IgD-negative memory B cell (primary cell): ENCODE measurements around the gene CIAO3. TPM values are rescaled to one million over a fixed set of nuclear protein-coding genes. Genes with fewer than 3 reads are reported as not detected.
"Not testable (repeated sequence)": the region's sequence is repeated elsewhere in the genome, so short reads cannot be mapped to it uniquely, and the experiment has no call there.

ENCODE experiments used
- H3K27ac Mint-ChIP-seq, 3 donors: one replicate each; pipeline ENCODE4 v1.8.0; 2020 to 2022; ENCODE audit warnings: mild to moderate bottlenecking in 3 of 3, mixed read lengths in 3 of 3, moderate library complexity in 1 of 3
- H3K27me3 Mint-ChIP-seq: one replicate; pipeline ENCODE4 v1.8.0; 2021; ENCODE audit warnings: mixed read lengths
- H3K36me3 Mint-ChIP-seq: one replicate; pipeline ENCODE4 v1.8.0; 2020; ENCODE audit warnings: mild to moderate bottlenecking, mixed read lengths
- H3K4me1 Mint-ChIP-seq, 3 donors: one replicate each; pipeline ENCODE4 v1.8.0; 2020 to 2022; ENCODE audit warnings: mixed read lengths in 3 of 3, mild to moderate bottlenecking in 1 of 3
- H3K4me3 Mint-ChIP-seq, 4 donors: one replicate each; pipeline ENCODE4 v1.8.0; 2020 to 2022; ENCODE audit warnings: mild to moderate bottlenecking in 4 of 4, mixed read lengths in 4 of 4, moderate library complexity in 3 of 4
- H3K9me3 Mint-ChIP-seq, 3 donors: one replicate each; pipeline ENCODE4 v1.8.0; 2020 to 2021; ENCODE audit warnings: mixed read lengths in 3 of 3, mild to moderate bottlenecking in 1 of 3
- polyA plus RNA-seq: library from polyadenylated mRNA; unstranded; fragments of 300-500 nt; fragmentation: Illumina TruSeq; gene quantifications from one replicate; pipeline ENCODE4 v1.2.3, GENCODE V29; 2021

CIAO3 gene
- polyA plus RNA-seq, 1 donor from 2014 or later = 29.4 TPM

DNA sequence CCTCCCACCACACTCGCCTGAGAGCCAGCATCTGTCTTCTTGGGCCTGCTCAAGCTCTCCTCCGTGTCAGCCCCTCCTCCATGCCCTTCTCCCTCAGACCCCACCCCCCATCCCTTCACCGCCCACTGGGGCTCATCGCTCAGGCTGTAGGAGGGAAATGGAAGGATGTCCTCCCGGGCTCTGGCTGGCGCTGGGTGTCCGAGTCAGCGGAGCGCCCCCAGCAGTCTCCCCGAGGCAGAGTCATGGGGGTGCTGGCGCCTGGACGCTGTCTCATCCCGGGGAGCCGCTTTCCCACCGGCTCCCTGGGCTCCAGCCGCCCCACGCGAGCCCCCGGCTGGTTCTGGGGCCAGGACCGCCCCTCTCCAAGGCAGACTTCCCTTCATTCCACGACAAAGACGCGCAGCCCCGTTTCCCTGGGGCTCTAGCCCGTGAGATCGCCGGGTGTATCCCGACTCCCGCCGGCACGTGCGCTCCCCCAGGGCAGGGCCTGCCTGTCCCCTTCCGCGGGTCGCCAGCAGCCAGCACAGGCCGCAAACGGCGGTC is 20.3 kb downstream of the CIAO3 start:
- H3K27ac Mint-ChIP-seq = peak overlapping the region; percentile 65 to 95 (median 89)
- peaks cover 6 to 10% (median 8%) of the 10 kb centered on the region in 3 donors for H3K4me1 Mint-ChIP-seq
- H3K36me3 Mint-ChIP-seq = no peaks in the 10 kb centered on the region
- H3K27me3 Mint-ChIP-seq = peaks cover 8% of the 10 kb centered on the region
- H3K9me3 Mint-ChIP-seq = no peaks in the 10 kb centered on the region
- peak overlapping the region; percentile 79 to 93 (median 89) for H3K4me3 Mint-ChIP-seq

DNA sequence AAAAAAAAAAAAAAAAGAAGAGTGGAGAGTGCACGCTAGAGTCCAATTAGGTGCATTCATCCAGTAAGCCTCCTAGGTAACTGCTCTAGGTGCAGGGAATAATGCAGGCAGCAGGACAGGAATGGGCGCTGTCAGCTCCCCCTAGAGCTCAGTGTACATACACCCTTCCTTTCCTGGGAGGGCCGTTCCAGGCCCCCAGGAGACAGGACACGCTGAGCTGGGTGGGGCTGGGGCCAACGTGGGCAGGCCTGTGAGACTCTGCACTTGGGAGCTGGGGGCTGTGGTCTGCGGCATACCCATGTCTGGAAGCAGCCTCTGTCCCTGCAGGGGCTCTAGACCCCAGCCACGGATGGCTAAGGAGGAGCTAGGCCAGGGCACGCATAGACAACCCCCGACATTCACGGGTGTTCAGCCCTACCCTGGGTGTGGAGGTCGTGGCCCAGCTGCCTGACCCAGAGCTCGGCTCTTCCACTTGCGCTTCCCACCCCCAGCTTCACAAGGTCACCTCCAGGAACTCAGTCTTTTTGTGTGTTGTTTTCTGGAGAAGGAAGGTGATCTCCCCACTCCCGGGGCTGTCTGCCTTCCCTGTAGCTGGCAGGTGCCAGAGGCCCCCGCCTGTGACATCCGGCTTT is 20.9 kb downstream of the CIAO3 start:
- H3K27me3 Mint-ChIP-seq = peaks cover 8% of the 10 kb centered on the region
- H3K36me3 Mint-ChIP-seq = no peaks in the 10 kb centered on the region
- peak overlapping the region; percentile 79 to 93 (median 89) for H3K4me3 Mint-ChIP-seq
- H3K4me1 Mint-ChIP-seq = peaks cover 6 to 8% (median 8%) of the 10 kb centered on the region in 3 donors
- no peaks in the 10 kb centered on the region for H3K9me3 Mint-ChIP-seq
- H3K27ac Mint-ChIP-seq = peak overlapping the region; percentile 65 to 95 (median 89)

DNA sequence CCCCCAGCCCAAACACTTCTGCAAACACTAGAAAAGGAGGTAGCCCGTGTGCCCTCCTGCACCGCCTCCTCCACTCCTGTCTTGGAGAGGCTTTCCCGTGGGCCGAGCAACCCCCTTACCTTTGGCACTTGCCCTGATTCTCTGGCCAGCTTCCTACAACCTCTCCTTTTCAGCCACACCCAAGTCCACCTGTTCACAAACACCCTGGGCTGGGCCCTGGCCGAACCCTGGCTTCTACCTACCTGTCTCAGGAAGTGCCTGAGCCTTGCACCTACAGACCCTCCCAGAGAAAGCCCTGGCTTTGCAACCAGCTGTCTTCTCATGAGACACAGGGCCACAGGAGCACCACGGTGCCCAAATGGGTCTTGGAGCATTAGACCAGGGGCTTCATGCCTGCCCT is 21.9 kb downstream of the CIAO3 start:
- Mint-ChIP-seq H3K36me3 (no peaks in the 10 kb centered on the region), H3K9me3 (no peaks in the 10 kb centered on the region), H3K4me3 (peak overlapping the region in 3 of 4 donors; percentile 61 to 87 (median 72)), H3K27me3 (peaks cover 12% of the 10 kb centered on the region), H3K4me1 (peaks cover 6 to 8% (median 8%) of the 10 kb centered on the region in 3 donors), H3K27ac (peak overlapping the region in 2 of 3 donors; percentile 87 to 95)

DNA sequence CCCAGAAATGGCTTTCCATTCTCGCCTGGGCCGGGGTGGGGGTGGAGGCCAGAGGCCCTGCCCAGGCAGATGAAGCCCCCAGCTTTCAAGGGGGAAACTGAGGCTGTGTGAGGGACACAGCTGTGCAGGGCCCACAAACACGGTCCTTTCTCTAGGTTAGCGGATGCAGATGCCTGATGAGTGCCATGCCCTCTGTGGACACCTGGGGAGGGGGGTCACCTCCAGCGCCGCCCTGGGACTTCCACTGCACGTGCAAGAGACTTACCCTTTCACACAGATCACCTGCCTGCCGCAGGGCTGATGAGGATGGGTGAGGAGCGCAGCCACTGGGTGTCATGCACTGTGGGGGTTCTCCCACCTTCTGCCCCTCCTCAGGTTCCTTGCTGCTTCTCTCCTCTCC is 22.4 kb downstream of the CIAO3 start:
- Mint-ChIP-seq H3K4me3 (peak overlapping the region in 2 of 4 donors; percentile 33 to 87), H3K27me3 (peaks cover 16% of the 10 kb centered on the region), H3K27ac (no peak overlapping the region), H3K9me3 (no peaks in the 10 kb centered on the region), H3K4me1 (peaks cover 6 to 8% (median 8%) of the 10 kb centered on the region in 3 donors), H3K36me3 (no peaks in the 10 kb centered on the region)

DNA sequence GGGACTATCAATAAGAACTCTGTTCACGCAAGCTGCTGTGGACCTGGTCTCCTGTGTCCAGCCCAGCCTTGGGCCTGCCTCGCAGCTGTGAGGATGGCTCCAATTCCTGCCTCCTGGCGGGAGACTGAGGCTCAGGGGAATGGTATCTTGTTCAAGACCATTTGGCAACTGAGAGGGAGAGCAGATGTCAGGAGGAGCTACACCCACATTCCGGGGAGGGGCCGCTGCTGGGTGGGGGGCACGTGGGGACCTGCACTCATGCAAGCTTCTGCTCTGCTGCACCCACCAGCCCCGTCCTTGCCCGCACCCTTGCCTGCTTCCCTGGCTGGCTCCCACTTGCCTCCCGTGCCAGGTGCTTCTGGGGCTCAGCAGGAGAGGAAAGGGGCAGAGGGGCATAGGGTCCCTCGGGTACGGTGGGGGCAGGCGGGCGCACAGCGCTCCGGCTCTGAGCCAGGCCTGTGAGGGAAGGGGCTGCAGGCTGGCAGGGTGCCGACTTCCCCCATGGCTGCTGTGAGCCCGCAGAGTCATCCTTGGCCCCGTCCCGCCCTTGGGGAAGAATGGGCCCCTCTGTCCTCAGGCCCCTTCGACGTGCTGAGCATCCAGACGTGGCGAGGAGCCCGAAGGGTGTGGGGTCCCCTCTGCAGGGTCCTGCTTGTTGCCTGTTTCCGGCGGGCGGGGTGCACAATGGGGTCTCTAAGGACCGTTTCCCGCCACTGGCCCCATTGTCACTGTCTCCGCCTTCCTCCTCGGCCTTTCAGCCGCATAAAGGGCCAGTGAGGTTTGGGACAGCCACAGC is 23.1 kb downstream of the CIAO3 start:
- H3K4me3 Mint-ChIP-seq = no peak overlapping the region
- no peaks in the 10 kb centered on the region for H3K36me3 Mint-ChIP-seq
- peaks cover 8 to 9% (median 8%) of the 10 kb centered on the region in 3 donors for H3K4me1 Mint-ChIP-seq
- peaks cover 19% of the 10 kb centered on the region for H3K27me3 Mint-ChIP-seq
- H3K9me3 Mint-ChIP-seq = no peaks in the 10 kb centered on the region
- no peak overlapping the region for H3K27ac Mint-ChIP-seq

DNA sequence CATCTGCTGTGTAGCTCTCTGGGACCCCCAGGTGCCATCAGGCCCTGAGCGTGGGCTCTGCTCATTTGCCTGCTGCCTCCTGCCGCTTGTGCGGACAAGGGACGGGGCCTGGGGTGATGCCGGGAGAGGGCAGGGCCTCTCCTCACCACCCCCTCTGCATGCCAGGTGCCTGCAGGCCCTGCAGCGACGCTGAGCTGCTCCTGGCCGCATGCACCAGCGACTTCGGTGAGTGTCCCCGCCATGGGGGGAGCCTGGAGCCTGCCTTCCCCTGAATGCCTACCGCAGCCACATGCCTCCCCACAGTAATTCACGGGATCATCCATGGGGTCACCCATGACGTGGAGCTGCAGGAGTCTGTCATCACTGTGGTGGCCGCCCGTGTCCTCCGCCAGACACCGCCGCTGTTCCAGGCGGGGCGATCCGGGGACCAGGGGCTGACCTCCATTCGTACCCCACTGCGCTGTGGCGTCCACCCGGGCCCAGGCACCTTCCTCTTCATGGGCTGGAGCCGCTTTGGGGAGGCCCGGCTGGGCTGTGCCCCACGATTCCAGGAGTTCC is 23.9 kb downstream of the CIAO3 start:
- Mint-ChIP-seq H3K27ac (no peak overlapping the region), H3K4me1 (peaks cover 8 to 10% (median 8%) of the 10 kb centered on the region in 3 donors), H3K36me3 (no peaks in the 10 kb centered on the region), H3K9me3 (no peaks in the 10 kb centered on the region), H3K4me3 (peak overlapping the region in 1 of 4 donors; percentile 24), H3K27me3 (peaks cover 20% of the 10 kb centered on the region)

DNA sequence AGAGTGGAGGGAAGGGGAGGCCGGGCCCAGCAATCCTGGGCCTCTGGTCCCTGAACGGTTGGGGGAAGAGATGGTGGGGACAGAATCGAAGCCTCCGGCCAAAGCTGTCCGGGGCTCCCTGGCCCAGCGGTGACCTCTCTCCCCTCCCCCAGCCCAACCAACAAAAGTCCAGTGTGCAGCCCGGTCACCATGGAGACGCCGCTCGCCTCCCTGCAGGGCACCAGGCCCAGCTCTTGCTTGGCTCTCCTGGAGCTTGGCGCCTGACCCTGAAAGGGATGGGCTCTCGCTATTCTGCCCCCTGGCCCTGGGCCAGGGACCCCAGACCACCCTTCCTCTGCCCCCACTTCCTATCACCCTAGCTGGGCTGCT is 24.6 kb downstream of the CIAO3 start:
- H3K27me3 Mint-ChIP-seq = peaks cover 20% of the 10 kb centered on the region
- H3K4me1 Mint-ChIP-seq = peaks cover 8 to 10% (median 8%) of the 10 kb centered on the region in 3 donors
- H3K9me3 Mint-ChIP-seq = no peaks in the 10 kb centered on the region
- no peaks in the 10 kb centered on the region for H3K36me3 Mint-ChIP-seq
- H3K27ac Mint-ChIP-seq = peak overlapping the region in 1 of 3 donors; percentile 39
- peak overlapping the region; percentile 24 to 88 (median 48) for H3K4me3 Mint-ChIP-seq

DNA sequence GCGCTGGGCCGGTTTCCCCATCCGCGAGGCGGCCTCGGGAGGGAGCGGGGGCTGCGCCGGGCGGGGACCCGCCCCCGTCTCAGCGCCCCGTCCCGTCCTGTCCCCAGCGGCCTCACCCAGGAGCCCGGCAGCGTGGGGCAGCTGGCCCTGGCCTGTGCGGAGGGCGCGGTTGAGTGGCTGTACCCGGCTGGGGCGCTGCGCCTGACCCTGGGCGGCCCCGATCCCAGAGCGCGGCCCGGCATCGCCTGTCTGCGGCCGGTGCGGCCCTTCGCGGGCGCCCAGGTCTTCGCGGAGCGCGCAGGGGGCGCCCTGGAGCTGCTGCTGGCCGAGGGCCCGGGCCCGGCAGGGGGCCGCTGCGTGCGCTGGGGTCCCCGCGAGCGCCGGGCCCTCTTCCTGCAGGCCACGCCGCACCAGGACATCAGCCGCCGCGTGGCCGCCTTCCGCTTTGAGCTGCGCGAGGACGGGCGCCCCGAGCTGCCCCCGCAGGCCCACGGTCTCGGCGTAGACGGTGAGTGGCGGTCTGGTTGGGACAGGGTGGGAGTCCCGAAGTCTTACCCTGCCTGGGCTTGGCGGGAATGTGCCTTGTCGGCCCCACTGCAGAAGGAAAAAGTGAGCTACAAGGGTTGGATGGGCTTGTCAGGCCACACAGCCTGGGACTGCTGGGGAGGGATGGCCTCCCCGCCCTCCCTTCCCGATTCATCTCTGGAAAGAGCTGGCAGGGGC is 25.2 kb downstream of the CIAO3 start:
- Mint-ChIP-seq H3K27me3 (peaks cover 20% of the 10 kb centered on the region), H3K4me3 (peak overlapping the region; percentile 24 to 88 (median 72)), H3K4me1 (peaks cover 8 to 10% (median 10%) of the 10 kb centered on the region in 3 donors), H3K9me3 (no peaks in the 10 kb centered on the region), H3K27ac (peak overlapping the region in 1 of 3 donors; percentile 39), H3K36me3 (no peaks in the 10 kb centered on the region)

DNA sequence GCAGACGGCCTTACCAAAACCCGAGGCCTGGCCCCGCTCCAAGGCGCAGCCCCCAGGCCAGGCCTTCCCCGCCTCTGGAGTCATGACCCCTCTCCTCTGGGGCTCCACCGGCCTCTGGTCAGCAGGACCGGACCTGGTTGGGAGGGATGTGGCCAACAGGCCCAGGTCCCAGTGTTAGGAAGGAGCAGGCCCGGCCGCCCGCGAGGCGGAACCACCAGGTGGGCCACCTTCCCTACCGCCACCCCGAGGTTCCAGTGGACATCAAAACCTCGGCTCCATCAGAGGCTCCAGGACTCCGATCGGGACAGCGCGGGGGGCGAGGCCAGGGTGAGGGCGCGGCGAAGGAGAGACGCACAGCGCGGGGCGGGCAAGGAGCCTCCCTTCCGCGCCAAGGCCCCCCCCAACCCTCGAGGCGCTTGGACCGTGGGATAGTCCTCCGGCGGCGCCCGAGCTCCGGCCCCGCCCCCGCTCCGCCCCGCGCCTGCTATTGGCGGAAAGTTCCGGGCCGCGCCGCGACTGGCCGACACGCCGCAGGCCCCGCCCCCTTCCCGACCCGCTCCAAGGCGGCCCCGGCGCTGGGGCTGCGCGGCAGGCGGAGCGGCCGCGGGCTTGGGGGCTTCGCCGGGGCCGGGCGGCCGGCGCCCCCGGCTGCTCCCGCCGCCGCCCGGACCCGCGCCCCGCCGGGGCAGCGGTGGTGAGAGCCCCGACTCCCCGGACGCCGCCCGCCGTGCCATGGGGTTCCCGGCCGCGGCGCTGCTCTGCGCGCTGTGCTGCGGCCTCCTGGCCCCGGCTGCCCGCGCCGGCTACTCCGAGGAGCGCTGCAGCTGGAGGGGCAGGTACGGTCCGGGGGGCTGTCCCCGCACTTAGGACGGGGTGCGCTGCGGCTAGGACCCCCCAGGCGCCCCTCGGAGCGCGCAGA is 26.0 kb downstream of the CIAO3 start, which contains the start of gene METRN:
METRN (plus strand) TSS at position 561 of the 919 bp plus-strand sequence; CDS start at position 733, 172 bp downstream.
- Mint-ChIP-seq H3K36me3 (no peaks in the 10 kb centered on the region), H3K27ac (peak within 1 kb of the TSS; percentile 59 to 89 (median 62)), H3K27me3 (peaks cover 20% of the 10 kb centered on the region)

DNA sequence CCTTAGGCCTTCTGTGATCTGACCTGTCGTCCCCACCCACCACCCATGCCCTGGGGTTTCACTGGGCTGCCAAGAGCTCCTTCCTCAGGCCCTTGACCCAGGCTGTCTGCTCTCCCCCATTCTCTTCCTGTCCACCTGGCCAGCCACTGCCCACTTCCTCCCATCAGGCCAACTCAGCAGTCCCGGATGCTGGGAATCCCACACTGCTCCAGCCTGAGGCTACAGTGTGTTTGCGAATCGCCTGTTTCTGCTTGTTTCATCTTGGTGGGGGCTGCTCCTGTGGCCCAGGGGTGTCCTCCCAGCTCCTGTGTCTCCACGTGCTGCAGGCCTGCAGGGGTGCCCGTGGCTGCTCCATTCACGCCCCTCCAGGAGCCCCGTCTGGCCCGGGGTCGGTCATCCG is 26.7 kb downstream of the CIAO3 start:
- Mint-ChIP-seq H3K4me1 (peaks cover under 1 to 4% (median 4%) of the 10 kb centered on the region in 3 donors), H3K4me3 (peak overlapping the region; percentile 4 to 83 (median 54)), H3K27me3 (peaks cover 24% of the 10 kb centered on the region), H3K27ac (peak overlapping the region; percentile 59 to 89 (median 62)), H3K9me3 (no peaks in the 10 kb centered on the region), H3K36me3 (no peaks in the 10 kb centered on the region)

More for the DNA sequence above, 26.0 kb downstream of the CIAO3 start, which contains the start of gene METRN:
- H3K4me3 Mint-ChIP-seq = peak within 1 kb of the TSS; percentile 24 to 88 (median 72)
- no peaks in the 10 kb centered on the region for H3K9me3 Mint-ChIP-seq
- peaks cover 3 to 6% (median 4%) of the 10 kb centered on the region in 3 donors for H3K4me1 Mint-ChIP-seq

DNA sequence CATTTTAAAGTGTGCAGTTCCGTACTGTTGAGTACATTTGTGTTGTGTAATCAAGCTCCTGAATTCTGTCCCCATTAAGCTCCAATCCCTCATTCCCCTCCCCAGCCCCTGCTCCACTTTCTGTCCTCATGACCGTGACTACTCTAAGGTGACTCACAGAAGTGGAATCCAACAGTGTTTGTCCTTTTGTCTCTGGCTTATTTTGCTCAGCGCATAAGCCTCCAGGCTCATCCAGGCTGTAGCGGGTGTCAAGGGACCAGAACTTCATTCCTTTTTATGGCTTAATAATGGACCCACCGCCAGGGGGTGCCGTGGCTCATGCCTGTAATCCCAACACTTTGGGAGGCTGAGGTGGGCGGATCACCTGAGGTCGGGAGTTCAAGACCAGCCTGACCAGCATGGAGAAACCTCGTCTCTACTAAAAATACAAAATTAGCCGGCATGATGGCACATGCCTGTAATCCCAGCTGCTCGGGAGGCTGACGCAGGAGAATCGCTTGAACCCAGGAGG is 28.0 kb downstream of the CIAO3 start:
- H3K4me1 Mint-ChIP-seq, H3K36me3 Mint-ChIP-seq, H3K9me3 Mint-ChIP-seq: not testable (repeated sequence)
- peaks cover 35% of the 10 kb centered on the region for H3K27me3 Mint-ChIP-seq
- H3K27ac Mint-ChIP-seq = peak overlapping the region in 1 of 3 donors; percentile 71
- peak overlapping the region in 1 of 4 donors; percentile 85 for H3K4me3 Mint-ChIP-seq

DNA sequence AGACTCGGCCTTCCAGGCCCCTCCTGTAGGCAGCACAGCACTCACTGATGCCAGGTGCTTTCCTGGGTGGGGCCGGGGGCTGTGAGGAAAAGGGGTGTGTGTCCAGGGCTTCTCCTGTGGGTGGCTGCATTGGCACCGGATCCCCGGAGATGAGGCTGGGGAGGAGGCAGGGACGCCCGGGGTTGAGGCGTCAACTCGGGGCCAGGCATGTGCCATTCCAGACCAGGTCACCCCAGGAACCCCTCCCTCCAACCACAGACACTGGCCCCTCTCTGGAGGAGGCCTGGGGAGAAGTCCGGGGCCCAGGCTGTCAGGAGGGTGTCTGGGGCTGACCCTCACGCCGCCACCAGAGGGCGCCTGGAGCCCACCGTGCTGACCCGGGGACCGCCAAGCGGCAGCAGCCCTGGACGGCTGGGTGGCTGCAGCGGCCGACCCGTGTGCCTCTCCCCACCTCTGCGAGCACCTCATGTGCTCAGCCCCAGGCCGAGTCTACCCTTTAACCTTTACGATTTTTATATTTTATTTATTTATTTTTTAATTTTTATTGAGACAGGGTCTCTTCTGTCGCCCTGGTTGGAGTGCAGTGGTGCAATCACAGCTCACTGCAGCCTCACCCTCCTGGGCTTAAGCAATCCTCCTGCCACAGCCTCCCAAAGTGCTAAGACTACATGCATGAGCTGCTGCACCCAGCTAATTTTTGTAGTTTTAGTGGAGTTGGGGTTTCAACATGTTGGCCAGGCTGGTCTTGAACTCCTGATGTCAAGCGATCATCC is 29.1 kb downstream of the CIAO3 start:
- Mint-ChIP-seq H3K27ac (peak overlapping the region in 1 of 3 donors; percentile 28), H3K27me3 (peaks cover 39% of the 10 kb centered on the region)

DNA sequence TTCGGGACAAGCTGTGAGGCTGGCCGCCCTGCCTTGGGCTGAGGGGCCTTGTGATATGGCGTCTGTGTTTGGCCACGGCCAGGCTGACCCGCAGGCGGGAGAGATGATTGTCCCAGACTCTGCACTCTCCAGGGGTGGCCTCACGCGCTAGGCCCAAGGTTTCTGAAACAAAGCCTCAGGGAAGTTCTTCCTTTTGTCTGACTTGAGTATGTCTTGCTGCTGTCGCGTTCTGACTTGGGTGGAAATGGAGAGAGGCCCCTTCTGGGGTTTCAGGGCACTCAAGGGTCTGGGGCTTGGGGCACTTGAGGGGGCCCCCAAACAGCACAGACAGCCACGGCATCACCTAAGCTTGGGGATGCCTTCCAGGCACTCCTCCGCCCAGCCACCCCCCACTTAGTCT is 29.7 kb downstream of the CIAO3 start:
- no peaks in the 10 kb centered on the region for H3K36me3 Mint-ChIP-seq
- peak overlapping the region in 1 of 3 donors; percentile 28 for H3K27ac Mint-ChIP-seq
- H3K4me3 Mint-ChIP-seq = peak overlapping the region in 1 of 4 donors; percentile 12
- no peaks in the 10 kb centered on the region for H3K9me3 Mint-ChIP-seq
- peaks cover 39% of the 10 kb centered on the region for H3K27me3 Mint-ChIP-seq
- peaks cover 1 to 4% (median 3%) of the 10 kb centered on the region in 3 donors for H3K4me1 Mint-ChIP-seq

More for the DNA sequence above, 29.1 kb downstream of the CIAO3 start:
- Mint-ChIP-seq H3K4me1 (peaks cover 0 to 4% (median 3%) of the 10 kb centered on the region in 3 donors), H3K9me3 (no peaks in the 10 kb centered on the region), H3K36me3 (no peaks in the 10 kb centered on the region), H3K4me3 (peak overlapping the region in 1 of 4 donors; percentile 48)
